A549 (cell line): ENCODE measurements around the gene CCDC187.

Experiments used
- CTCF ChIP-seq: fragments of >200 bp; sonication (Bioruptor Twin); formaldehyde crosslinking; IDR thresholded peaks from 3 replicates; pipeline ENCODE4 v1.5.1; 2016
- EP300 ChIP-seq, 2 experiments: fragments of >200 bp; sonication (Bioruptor Twin); formaldehyde crosslinking; IDR thresholded peaks; 2 replicates in 1 of 2; 3 replicates in 1 of 2; pipeline ENCODE4 v1.6.1; 2016 to 2017
- HOXA7 ChIP-seq: fragments of 250-450 bp; sonication (Bioruptor Pico); IDR thresholded peaks from 2 replicates; pipeline ENCODE4 v1.5.0; 2020; ENCODE audit warnings: mild to moderate bottlenecking, moderate library complexity
- MAFK ChIP-seq: fragments of 450-650 bp; IDR thresholded peaks from 2 replicates; pipeline ENCODE4 v1.6.1; 2014; ENCODE audit not compliant: partially characterized antibody
- NPAS2 ChIP-seq: fragments of 250-450 bp; sonication (Bioruptor Pico); IDR thresholded peaks from 2 replicates; pipeline ENCODE4 v1.8.0; 2022; ENCODE audit warnings: mild to moderate bottlenecking, moderate library complexity, borderline replicate concordance
- PBX3 ChIP-seq: IDR thresholded peaks from 2 replicates; pipeline ENCODE4 v1.6.1; 2012
- POLR2A ChIP-seq: IDR thresholded peaks from 2 replicates; pipeline ENCODE4 v1.6.1; 2012; ENCODE audit warnings: mild to moderate bottlenecking, low read length
- TF ChIP-seq, protein P1 (sequence below): fragments of 150-350 bp; IDR thresholded peaks from 2 replicates; pipeline ENCODE4 v1.6.1; 2014; ENCODE audit warnings: low read depth, mild to moderate bottlenecking, low read length

GRCh38 chr9:136258786-136259516 lies 44.9 kb downstream of the CCDC187 start:
- no peak for TF ChIP-seq PBX3
- no peak for TF ChIP-seq NPAS2
- no peak for TF ChIP-seq CTCF
- no peak for TF ChIP-seq POLR2A
- TF ChIP-seq, protein P1, sequence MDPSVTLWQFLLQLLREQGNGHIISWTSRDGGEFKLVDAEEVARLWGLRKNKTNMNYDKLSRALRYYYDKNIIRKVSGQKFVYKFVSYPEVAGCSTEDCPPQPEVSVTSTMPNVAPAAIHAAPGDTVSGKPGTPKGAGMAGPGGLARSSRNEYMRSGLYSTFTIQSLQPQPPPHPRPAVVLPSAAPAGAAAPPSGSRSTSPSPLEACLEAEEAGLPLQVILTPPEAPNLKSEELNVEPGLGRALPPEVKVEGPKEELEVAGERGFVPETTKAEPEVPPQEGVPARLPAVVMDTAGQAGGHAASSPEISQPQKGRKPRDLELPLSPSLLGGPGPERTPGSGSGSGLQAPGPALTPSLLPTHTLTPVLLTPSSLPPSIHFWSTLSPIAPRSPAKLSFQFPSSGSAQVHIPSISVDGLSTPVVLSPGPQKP: no peak
- TF ChIP-seq MAFK: no peak
- TF ChIP-seq HOXA7 (CRISPR knock-in tag): no peak
- TF ChIP-seq EP300 (IDR thresholded peaks at IDR 0.05): no peak
